ENCODE data around the gene KRTAP5-7.

The KRTAP5-7 gene

GRCh38 chr11:71495286-71496230, 31.5 kb upstream of the KRTAP5-7 start:
- DNase-seq (ENCODE audit: low read depth, low spot score), result no peak

GRCh38 chr11:71496421-71496820, 30.6 kb upstream of the KRTAP5-7 start:
- no peak for DNase-seq (ENCODE audit: low read depth, low spot score)

GRCh38 chr11:71498091-71498490, 29.0 kb upstream of the KRTAP5-7 start:
- DNase-seq (ENCODE audit: low read depth, low spot score), result no peak

GRCh38 chr11:71499125-71499524, 27.9 kb upstream of the KRTAP5-7 start:
- no peak for DNase-seq (ENCODE audit: low read depth, low spot score)

GRCh38 chr11:71499546-71499945, 27.5 kb upstream of the KRTAP5-7 start:
- DNase-seq (ENCODE audit: low read depth, low spot score), result no peak

GRCh38 chr11:71500601-71501021, 26.5 kb upstream of the KRTAP5-7 start:
- no peak for DNase-seq (ENCODE audit: low read depth, low spot score)

- no peak for DNase-seq (ENCODE audit: low read depth, low spot score)
Observed at GRCh38 chr11:71501071-71501985, 25.7 kb upstream of the KRTAP5-7 start.

GRCh38 chr11:71502026-71502425, 25.0 kb upstream of the KRTAP5-7 start:
- DNase-seq (ENCODE audit: low read depth, low spot score), result no peak

GRCh38 chr11:71502871-71503435, 24.1 kb upstream of the KRTAP5-7 start:
- DNase-seq (ENCODE audit: low read depth, low spot score), result no peak

GRCh38 chr11:71504531-71504930, 22.5 kb upstream of the KRTAP5-7 start:
- no peak for DNase-seq (ENCODE audit: low read depth, low spot score)

- no peak for DNase-seq (ENCODE audit: low read depth, low spot score)
Observed at GRCh38 chr11:71505001-71505400, 22.1 kb upstream of the KRTAP5-7 start.

- DNase-seq (ENCODE audit: low read depth, low spot score), result no peak
Observed at GRCh38 chr11:71505781-71506180, 21.3 kb upstream of the KRTAP5-7 start.

GRCh38 chr11:71507102-71507501, 20.0 kb upstream of the KRTAP5-7 start:
- no peak for DNase-seq (ENCODE audit: low read depth, low spot score)

- no peak for DNase-seq (ENCODE audit: low read depth, low spot score)
Observed at GRCh38 chr11:71518506-71519471, 8.3 kb upstream of the KRTAP5-7 start.

- DNase-seq (ENCODE audit: low read depth, low spot score), result no peak
Observed at GRCh38 chr11:71519546-71519945, 7.5 kb upstream of the KRTAP5-7 start.

GRCh38 chr11:71525188-71525937, 1.7 kb upstream of the KRTAP5-7 start:
- DNase-seq (ENCODE audit: low read depth, low spot score), result no peak

GRCh38 chr11:71525938-71526495, 1.1 kb upstream of the KRTAP5-7 start:
- DNase-seq (ENCODE audit: low read depth, low spot score), result no peak

- DNase-seq (ENCODE audit: low read depth, low spot score), result no peak
Observed at GRCh38 chr11:71527576-71528210, 626 bp downstream of the KRTAP5-7 start.

- DNase-seq (ENCODE audit: low read depth, low spot score), result no peak
Observed at GRCh38 chr11:71530602-71531001, 3.5 kb downstream of the KRTAP5-7 start.
